GM12878 (cell line): ENCODE measurements around the gene SSH3. TPM values are rescaled to one million over a fixed set of nuclear protein-coding genes. Genes with fewer than 3 reads are reported as not detected.

ENCODE experiments used
- ASH2L ChIP-seq: fragments of 300-600, 200-600 bp; sonication (generic); IDR thresholded peaks from 2 replicates; pipeline ENCODE4 v1.6.1; 2017; ENCODE audit warnings: low read depth, mild to moderate bottlenecking, borderline replicate concordance
- CBFB ChIP-seq: IDR thresholded peaks from 2 replicates; pipeline ENCODE4 v1.6.1; 2016; ENCODE audit warnings: antibody characterized with exemption, low read depth
- CHD1 ChIP-seq: IDR thresholded peaks from 2 replicates; pipeline ENCODE4 v1.6.1; 2012; ENCODE audit warnings: low read depth, low read length, improper control_type of control experiment
- DPF2 ChIP-seq: fragments of 450-650 bp; IDR thresholded peaks from 2 replicates; pipeline ENCODE4 v1.6.1; 2017; ENCODE audit warnings: mild to moderate bottlenecking
- NR2F1 ChIP-seq: fragments of 450-650 bp; conservative IDR thresholded peaks from 2 replicates; pipeline ENCODE4 v1.6.1; 2017; ENCODE audit warnings: mild to moderate bottlenecking
- POLR2AphosphoS5 ChIP-seq: IDR thresholded peaks from 2 replicates; pipeline ENCODE4 v1.6.1; 2011; ENCODE audit warnings: mild to moderate bottlenecking, low read length, inconsistent platforms
- RAD51 ChIP-seq: fragments of 450-650 bp; IDR thresholded peaks from 2 replicates; pipeline ENCODE4 v1.6.1; 2016; ENCODE audit warnings: moderate library complexity, mild to moderate bottlenecking, inconsistent platforms
- SP1 ChIP-seq: IDR thresholded peaks from one replicate; pipeline ENCODE4 v1.6.1; 2011; ENCODE audit warnings: low read depth, low read length
- SPI1 ChIP-seq: IDR thresholded peaks from 2 replicates; pipeline ENCODE4 v1.6.1; 2011; ENCODE audit warnings: low read depth, mild to moderate bottlenecking, low read length, moderate library complexity, borderline replicate concordance; ENCODE audit not compliant: insufficient read depth
- ZBED1 ChIP-seq: IDR thresholded peaks from 2 replicates; pipeline ENCODE4 v1.6.1; 2016; ENCODE audit warnings: borderline replicate concordance
- polyA plus RNA-seq, 11 experiments: library from polyadenylated mRNA; depleted of rRNA in 4 of 11; unstranded in 6 of 11; stranded (reverse) in 5 of 11; fragments of >200 nt; fragmentation: Nextera tagmentation in 4 of 11; fragmentation: Illumina TruSeq in 1 of 11; extraction: Ambion mirVana in 4 of 11; extraction: Trizol in 1 of 11; gene quantifications; 1 replicate in 1 of 11; 2 replicates in 10 of 11; pipeline versions ENCODE4 v1.2.1 to v1.2.3, GENCODE V29; 2011 to 2016; ENCODE audit warnings: inconsistent platforms in 2 of 11, missing spikeins in 2 of 11, low read depth in 1 of 11
- total RNA-seq, 4 experiments: library from RNA; depleted of rRNA in 3 of 4; stranded (reverse); fragments of >200 nt in 3 of 4; fragmentation: Illumina TruSeq in 1 of 4; extraction: Trizol in 1 of 4; gene quantifications; 2 replicates each; pipeline versions ENCODE4 v1.2.1 to v1.2.3, GENCODE V29; 2013 to 2021
- TF ChIP-seq, protein P1 (sequence below), 3 experiments: IDR thresholded peaks in 2 of 3; conservative IDR thresholded peaks in 1 of 3; 2 replicates each; pipeline ENCODE4 v1.5.1; 2011; ENCODE audit warnings: low read depth in 3 of 3, low read length in 3 of 3, mild to moderate bottlenecking in 3 of 3, control low read depth in 2 of 3, moderate library complexity in 2 of 3, inconsistent platforms in 1 of 3, mixed read lengths in 1 of 3; ENCODE audit not compliant: control insufficient read depth in 2 of 3, insufficient read depth in 1 of 3; ENCODE audit errors: extremely low read depth in 1 of 3
- TF ChIP-seq, protein P2 (sequence below): IDR thresholded peaks from 2 replicates; pipeline ENCODE4 v1.6.1; 2012; ENCODE audit warnings: low read depth, low read length, improper control_type of control experiment
- TF ChIP-seq, protein P3 (sequence below): IDR thresholded peaks from 2 replicates; pipeline ENCODE4 v1.6.1; 2012; ENCODE audit warnings: low read depth, low read length, improper control_type of control experiment

Gene SSH3
- total and polyA plus RNA-seq, 10 of the 15 experiments (the other 5 are each of a cell fraction or from before 2014, with no cell fraction given): 0.05 to 0.83 (median 0.28) TPM; not detected in 3

DNA sequence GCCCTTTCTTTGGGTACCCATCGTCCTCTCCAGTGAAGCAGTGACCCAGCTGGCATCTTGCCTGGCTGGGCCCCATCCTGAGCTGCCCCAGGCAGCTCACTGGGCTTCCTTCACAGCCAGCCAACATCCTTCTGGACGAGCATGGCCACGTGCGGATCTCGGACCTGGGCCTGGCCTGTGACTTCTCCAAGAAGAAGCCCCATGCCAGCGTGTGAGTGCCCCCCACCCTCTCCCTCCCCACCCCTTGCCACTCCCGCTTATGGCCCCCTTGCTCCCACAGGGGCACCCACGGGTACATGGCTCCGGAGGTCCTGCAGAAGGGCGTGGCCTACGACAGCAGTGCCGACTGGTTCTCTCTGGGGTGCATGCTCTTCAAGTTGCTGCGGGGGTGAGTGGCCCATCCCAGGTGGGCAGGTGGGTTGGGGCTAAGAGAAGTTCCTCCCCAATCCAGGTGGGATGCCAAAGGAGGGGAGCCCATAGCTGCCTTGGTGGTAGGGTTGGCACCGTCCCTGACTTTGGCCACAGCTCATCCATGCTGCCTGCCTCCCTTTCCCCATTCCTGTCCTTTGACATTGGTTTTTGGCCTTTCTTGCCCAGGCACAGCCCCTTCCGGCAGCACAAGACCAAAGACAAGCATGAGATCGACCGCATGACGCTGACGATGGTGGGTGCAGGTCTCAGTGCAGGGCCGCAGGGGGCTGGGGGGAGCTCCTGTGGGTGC, 21.0 kb upstream of the SSH3 start (continued):
- TF ChIP-seq, protein P1, sequence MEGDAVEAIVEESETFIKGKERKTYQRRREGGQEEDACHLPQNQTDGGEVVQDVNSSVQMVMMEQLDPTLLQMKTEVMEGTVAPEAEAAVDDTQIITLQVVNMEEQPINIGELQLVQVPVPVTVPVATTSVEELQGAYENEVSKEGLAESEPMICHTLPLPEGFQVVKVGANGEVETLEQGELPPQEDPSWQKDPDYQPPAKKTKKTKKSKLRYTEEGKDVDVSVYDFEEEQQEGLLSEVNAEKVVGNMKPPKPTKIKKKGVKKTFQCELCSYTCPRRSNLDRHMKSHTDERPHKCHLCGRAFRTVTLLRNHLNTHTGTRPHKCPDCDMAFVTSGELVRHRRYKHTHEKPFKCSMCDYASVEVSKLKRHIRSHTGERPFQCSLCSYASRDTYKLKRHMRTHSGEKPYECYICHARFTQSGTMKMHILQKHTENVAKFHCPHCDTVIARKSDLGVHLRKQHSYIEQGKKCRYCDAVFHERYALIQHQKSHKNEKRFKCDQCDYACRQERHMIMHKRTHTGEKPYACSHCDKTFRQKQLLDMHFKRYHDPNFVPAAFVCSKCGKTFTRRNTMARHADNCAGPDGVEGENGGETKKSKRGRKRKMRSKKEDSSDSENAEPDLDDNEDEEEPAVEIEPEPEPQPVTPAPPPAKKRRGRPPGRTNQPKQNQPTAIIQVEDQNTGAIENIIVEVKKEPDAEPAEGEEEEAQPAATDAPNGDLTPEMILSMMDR (IDR thresholded peaks at IDR 0.05 in 2 of 3, conservative IDR thresholded peaks at IDR 0.05 in 1 of 3; ENCODE audit: control insufficient read depth in 2 of 3, extremely low read depth in 1 of 3, insufficient read depth in 1 of 3, low read depth in 3 of 3, low read length in 3 of 3): no peak
- TF ChIP-seq SP1 (no peak), CHD1 (no peak), CBFB (no peak), SPI1 (no peak), DPF2 (no peak), NR2F1 (no peak), RAD51 (no peak), POLR2AphosphoS5 (no peak), ZBED1 (no peak), ASH2L (no peak)
- TF ChIP-seq, protein P2, sequence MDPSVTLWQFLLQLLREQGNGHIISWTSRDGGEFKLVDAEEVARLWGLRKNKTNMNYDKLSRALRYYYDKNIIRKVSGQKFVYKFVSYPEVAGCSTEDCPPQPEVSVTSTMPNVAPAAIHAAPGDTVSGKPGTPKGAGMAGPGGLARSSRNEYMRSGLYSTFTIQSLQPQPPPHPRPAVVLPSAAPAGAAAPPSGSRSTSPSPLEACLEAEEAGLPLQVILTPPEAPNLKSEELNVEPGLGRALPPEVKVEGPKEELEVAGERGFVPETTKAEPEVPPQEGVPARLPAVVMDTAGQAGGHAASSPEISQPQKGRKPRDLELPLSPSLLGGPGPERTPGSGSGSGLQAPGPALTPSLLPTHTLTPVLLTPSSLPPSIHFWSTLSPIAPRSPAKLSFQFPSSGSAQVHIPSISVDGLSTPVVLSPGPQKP: no peak
- TF ChIP-seq, protein P3, sequence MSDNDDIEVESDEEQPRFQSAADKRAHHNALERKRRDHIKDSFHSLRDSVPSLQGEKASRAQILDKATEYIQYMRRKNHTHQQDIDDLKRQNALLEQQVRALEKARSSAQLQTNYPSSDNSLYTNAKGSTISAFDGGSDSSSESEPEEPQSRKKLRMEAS: no peak
